ENCODE results near the gene MATK.

GRCh38 chr19:3818466-3818865 is 32.3 kb upstream of the MATK start:
- no peak for TF ChIP-seq CTCF (IDR thresholded peaks at IDR 0.05)
- no peak for TF ChIP-seq ZFX (IDR thresholded peaks at IDR 0.05; ENCODE audit: borderline replicate concordance)

All from 22Rv1 (cell line).